ENCODE data around the gene ABLIM3.

Gene ABLIM3

DNA sequence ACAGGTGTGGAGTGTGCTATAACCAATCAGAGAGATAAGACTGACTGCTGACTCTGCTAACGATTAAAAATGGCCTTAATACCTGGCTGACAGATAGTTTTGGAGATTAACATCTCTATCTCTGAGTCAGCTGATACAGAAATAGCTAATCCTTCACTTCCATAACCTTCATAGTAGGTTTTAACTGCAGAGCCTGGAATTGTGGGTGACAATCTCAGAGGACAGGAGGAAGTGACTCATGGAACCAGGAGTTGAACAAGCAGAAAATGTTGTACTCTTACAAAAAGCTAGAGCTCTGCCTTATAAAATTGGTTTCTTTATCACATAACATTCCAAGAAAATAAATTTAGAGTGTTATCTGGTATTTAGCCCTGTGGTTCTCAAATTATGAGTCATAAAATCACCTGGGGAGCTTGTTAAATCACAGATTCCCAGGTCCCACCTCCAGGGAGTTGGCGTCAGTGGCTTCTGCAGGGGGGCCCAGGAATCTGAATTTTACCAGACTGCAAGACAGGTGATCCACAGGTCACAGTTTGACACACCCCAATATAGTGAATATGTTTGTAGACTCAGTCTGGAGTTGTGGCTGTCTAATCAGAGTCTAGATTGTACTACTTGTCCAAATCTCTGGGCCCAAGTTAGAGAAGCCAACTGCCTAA lies 86.0 kb downstream of the ABLIM3 start:
- Histone ChIP-seq H3K36me3 (ENCODE audit: low read length) (no peaks in the 10 kb centered on the region), H2AFZ (ENCODE audit: low read depth, low read length, severe bottlenecking) (no peak overlapping the region), H3K4me3 (ENCODE audit: insufficient read depth, low read length, poor library complexity, severe bottlenecking) (no peak overlapping the region), H3K9me2 (replicated peaks; ENCODE audit: insufficient read depth, low read length) (no peaks in the 10 kb centered on the region), H3K27ac (ENCODE audit: low read depth, low read length) (no peak overlapping the region), H3K27me3 (ENCODE audit: low read length) (no peaks in the 10 kb centered on the region), H3K9ac (ENCODE audit: low read length) (no peak overlapping the region), H3F3A (ENCODE audit: insufficient read depth) (no peaks in the 10 kb centered on the region), H4K20me1 (ENCODE audit: low read depth, low read length) (no peaks in the 10 kb centered on the region), H3K4me2 (ENCODE audit: low read depth, low read length, poor library complexity, severe bottlenecking) (no peak overlapping the region), H3K9me3 (ENCODE audit: insufficient read depth, low read length) (no peaks in the 10 kb centered on the region), H3K79me2 (ENCODE audit: insufficient read depth, low read length) (no peaks in the 10 kb centered on the region)
- TF ChIP-seq, protein P1, sequence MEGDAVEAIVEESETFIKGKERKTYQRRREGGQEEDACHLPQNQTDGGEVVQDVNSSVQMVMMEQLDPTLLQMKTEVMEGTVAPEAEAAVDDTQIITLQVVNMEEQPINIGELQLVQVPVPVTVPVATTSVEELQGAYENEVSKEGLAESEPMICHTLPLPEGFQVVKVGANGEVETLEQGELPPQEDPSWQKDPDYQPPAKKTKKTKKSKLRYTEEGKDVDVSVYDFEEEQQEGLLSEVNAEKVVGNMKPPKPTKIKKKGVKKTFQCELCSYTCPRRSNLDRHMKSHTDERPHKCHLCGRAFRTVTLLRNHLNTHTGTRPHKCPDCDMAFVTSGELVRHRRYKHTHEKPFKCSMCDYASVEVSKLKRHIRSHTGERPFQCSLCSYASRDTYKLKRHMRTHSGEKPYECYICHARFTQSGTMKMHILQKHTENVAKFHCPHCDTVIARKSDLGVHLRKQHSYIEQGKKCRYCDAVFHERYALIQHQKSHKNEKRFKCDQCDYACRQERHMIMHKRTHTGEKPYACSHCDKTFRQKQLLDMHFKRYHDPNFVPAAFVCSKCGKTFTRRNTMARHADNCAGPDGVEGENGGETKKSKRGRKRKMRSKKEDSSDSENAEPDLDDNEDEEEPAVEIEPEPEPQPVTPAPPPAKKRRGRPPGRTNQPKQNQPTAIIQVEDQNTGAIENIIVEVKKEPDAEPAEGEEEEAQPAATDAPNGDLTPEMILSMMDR (IDR thresholded peaks at IDR 0.05; ENCODE audit: insufficient read depth, low read length, poor library complexity, severe bottlenecking), result no peak

GRCh38 chr5:149228618-149229297 lies 87.5 kb downstream of the ABLIM3 start:
- H3K9me2 ChIP-seq (replicated peaks; ENCODE audit: insufficient read depth, low read length), result no peaks in the 10 kb centered on the region
- H3K27ac ChIP-seq (ENCODE audit: low read depth, low read length), result no peak overlapping the region
- H3K79me2 ChIP-seq (ENCODE audit: insufficient read depth, low read length), result no peaks in the 10 kb centered on the region
- H4K20me1 ChIP-seq (ENCODE audit: low read depth, low read length), result no peaks in the 10 kb centered on the region
- H3K4me2 ChIP-seq (ENCODE audit: low read depth, low read length, poor library complexity, severe bottlenecking), result no peak overlapping the region
- no peak overlapping the region for H3K4me3 ChIP-seq (ENCODE audit: insufficient read depth, low read length, poor library complexity, severe bottlenecking)
- no peaks in the 10 kb centered on the region for H3K36me3 ChIP-seq (ENCODE audit: low read length)
- no peak for TF ChIP-seq EZH2phosphoT487 (conservative IDR thresholded peaks at IDR 0.05; ENCODE audit: low read length)
- TF ChIP-seq, protein P1 (IDR thresholded peaks at IDR 0.05; ENCODE audit: insufficient read depth, low read length, poor library complexity, severe bottlenecking), result no peak
- no peak overlapping the region for H3K9ac ChIP-seq (ENCODE audit: low read length)
- no peak overlapping the region for H2AFZ ChIP-seq (ENCODE audit: low read depth, low read length, severe bottlenecking)
- no peaks in the 10 kb centered on the region for H3F3A ChIP-seq (ENCODE audit: insufficient read depth)
- no peaks in the 10 kb centered on the region for H3K9me3 ChIP-seq (ENCODE audit: insufficient read depth, low read length)
- H3K27me3 ChIP-seq (ENCODE audit: low read length), result no peaks in the 10 kb centered on the region

- Histone ChIP-seq H3K4me2 (ENCODE audit: low read depth, low read length, poor library complexity, severe bottlenecking) (no peak overlapping the region), H2AFZ (ENCODE audit: low read depth, low read length, severe bottlenecking) (no peak overlapping the region), H3K27ac (ENCODE audit: low read depth, low read length) (no peak overlapping the region), H4K20me1 (ENCODE audit: low read depth, low read length) (no peaks in the 10 kb centered on the region), H3F3A (ENCODE audit: insufficient read depth) (no peaks in the 10 kb centered on the region), H3K9ac (ENCODE audit: low read length) (no peak overlapping the region), H3K27me3 (ENCODE audit: low read length) (no peaks in the 10 kb centered on the region), H3K4me3 (ENCODE audit: insufficient read depth, low read length, poor library complexity, severe bottlenecking) (no peak overlapping the region), H3K9me2 (replicated peaks; ENCODE audit: insufficient read depth, low read length) (no peaks in the 10 kb centered on the region), H3K9me3 (ENCODE audit: insufficient read depth, low read length) (no peaks in the 10 kb centered on the region), H3K36me3 (ENCODE audit: low read length) (no peaks in the 10 kb centered on the region), H3K79me2 (ENCODE audit: insufficient read depth, low read length) (no peaks in the 10 kb centered on the region)
- TF ChIP-seq, protein P1 (IDR thresholded peaks at IDR 0.05; ENCODE audit: insufficient read depth, low read length, poor library complexity, severe bottlenecking), result no peak
- no peak for TF ChIP-seq EZH2phosphoT487 (conservative IDR thresholded peaks at IDR 0.05; ENCODE audit: low read length)
Measured at GRCh38 chr5:149229298-149229937, 88.1 kb downstream of the ABLIM3 start.

All from SU-DHL-6 (cell line).